DOHH2 (cell line): ENCODE measurements around the gene CTSS.

Source experiments
- CTCF ChIP-seq: fragments of 200-600 bp; sonication (generic); IDR thresholded peaks from one replicate; pipeline ENCODE4 v1.5.1; 2014; ENCODE audit warnings: antibody characterized with exemption, mild to moderate bottlenecking, low read depth, low read length; ENCODE audit not compliant: poor library complexity, severe bottlenecking
- EZH2phosphoT487 ChIP-seq: fragments of 200-600 bp; sonication (generic); IDR thresholded peaks from 2 replicates; pipeline ENCODE4 v1.6.1; 2017; ENCODE audit warnings: borderline replicate concordance, mild to moderate bottlenecking, antibody characterized with exemption, low read length, moderate library complexity, mixed read lengths

DNA sequence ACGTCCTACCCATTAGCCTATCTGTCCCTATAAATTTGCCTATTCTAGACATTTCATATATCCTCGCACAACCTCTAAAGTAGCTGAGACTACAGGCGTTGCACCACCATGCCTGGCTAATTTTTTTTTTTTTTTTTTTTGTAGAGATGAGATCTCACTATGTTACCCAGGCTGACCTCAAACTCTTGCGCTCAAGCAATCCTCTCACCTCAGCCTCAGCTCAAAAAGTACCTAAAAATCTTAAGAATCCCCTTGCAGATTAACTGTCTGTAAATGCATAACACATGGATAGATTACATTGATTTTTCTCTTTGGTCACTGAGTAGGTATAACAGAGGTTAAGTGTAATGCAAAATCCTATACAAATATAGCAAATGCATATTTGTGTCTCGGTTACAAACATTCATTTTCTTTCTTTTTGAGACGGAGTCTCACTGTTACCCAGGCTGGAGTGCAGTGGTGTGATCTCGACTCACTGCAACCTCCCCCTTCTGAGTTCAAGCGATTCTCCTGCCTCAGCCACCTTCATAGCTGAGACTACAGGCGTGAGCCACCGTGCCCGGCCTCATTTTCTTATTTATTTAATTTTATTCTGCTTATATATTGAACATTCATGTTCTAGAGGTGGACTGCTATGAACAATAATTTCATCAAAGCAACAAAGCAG, 47.2 kb downstream of the CTSS start:
- no peak for TF ChIP-seq CTCF
- TF ChIP-seq EZH2phosphoT487, result no peak
